DMS114 treated with DMSO at 0.1 percent for 48 hours (cell line): ENCODE results near the gene HTR6.

ENCODE experiments used
- DNase-seq: peaks from one replicate; lab custom pipeline; 2025; ENCODE audit not compliant: unreplicated experiment; lab: John Stamatoyannopoulos, UW

HTR6 gene

DNA sequence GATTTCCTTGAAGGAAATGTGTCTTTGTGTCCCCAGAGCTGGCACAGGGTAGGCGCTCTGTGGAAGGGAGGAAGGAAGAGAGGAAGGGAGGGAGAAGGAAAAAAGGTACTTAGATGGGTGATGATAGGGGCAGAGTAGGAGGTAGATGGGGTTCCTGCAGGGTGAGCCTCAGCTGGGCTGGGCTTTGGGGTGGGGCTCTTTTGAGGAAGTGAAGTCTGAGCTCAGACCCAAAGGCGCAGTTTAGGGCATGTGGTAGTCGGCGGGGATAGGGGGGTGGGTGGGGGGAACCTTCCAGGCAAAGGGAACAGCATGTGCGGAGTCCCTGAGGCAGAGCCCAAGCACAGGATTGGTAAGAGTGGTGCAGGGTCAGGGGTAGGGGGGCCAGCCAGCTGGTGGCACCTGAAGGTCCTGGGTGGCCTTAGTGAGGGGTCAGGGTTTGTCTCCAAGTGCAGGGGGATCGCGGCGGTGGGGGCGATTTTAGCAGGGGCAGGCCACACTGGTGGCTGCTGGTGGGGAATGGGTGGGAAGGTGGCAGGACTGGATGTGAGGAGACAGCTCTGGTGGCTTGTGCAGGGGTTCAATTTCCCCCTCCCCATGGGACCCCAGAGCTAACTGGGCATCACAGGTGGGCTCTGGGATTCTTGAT is 8.4 kb upstream of the HTR6 start:
- DNase-seq, result no peak

DNA sequence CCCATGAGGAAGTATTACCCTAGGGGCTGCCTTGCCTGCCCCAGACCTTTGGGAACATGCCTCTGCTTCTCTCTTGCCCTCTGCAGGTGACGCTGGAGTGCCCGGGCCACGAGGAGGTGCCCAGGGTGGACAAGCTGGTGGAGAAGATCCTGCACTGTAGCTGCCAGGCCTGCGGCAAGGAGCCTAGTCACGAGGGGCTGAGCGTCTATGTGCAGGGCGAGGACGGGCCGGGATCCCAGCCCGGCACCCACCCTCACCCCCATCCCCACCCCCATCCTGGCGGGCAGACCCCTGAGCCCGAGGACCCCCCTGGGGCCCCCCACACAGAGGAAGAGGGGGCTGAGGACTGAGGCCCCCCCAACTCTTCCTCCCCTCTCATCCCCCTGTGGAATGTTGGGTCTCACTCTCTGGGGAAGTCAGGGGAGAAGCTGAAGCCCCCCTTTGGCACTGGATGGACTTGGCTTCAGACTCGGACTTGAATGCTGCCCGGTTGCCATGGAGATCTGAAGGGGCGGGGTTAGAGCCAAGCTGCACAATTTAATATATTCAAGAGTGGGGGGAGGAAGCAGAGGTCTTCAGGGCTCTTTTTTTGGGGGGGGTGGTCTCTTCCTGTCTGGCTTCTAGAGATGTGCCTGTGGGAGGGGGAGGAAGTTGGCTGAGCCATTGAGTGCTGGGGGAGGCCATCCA is 7.8 kb upstream of the HTR6 start:
- no peak for DNase-seq

DNA sequence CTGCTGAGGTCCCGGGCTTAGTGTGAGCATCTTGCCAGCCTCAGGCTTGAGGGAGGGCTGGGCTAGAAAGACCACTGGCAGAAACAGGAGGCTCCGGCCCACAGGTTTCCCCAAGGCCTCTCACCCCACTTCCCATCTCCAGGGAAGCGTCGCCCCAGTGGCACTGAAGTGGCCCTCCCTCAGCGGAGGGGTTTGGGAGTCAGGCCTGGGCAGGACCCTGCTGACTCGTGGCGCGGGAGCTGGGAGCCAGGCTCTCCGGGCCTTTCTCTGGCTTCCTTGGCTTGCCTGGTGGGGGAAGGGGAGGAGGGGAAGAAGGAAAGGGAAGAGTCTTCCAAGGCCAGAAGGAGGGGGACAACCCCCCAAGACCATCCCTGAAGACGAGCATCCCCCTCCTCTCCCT is 7.2 kb upstream of the HTR6 start:
- no peak for DNase-seq

DNA sequence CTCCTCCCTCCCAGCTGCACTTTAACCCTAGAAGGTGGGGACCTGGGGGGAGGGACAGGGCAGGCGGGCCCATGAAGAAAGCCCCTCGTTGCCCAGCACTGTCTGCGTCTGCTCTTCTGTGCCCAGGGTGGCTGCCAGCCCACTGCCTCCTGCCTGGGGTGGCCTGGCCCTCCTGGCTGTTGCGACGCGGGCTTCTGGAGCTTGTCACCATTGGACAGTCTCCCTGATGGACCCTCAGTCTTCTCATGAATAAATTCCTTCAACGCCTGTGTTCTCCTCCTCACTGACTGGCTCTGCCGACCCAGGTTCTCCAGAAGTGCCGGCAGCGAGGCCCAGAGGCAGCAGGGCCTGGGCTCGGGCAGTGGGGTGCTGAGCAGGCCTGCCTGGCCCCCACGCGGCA is 6.5 kb upstream of the HTR6 start:
- DNase-seq, result no peak

DNA sequence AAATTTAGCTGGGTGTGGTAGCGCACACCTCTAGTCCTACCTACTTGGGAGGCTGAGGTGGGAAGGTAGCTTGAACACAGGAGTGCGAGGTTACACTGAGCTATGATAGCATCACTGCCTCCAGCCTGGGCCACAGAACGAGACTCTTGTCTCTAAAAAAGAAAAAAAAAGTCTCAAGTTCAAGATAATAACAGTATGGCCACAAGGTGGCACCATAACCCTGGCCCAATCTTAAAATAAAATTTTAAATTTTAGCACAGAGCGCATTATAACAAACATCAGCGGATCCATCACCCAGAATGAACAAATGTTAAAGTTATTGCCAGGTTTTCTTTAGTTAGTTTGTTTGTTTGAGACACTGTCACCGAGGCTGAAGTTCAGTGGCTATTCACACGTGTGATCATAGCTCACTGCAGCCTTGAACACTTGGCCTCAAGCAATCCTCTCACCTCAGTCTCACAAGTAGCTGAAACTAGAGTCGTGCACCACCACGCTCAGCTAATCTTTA is 2.9 kb upstream of the HTR6 start:
- DNase-seq, result peak; percentile 61

DNA sequence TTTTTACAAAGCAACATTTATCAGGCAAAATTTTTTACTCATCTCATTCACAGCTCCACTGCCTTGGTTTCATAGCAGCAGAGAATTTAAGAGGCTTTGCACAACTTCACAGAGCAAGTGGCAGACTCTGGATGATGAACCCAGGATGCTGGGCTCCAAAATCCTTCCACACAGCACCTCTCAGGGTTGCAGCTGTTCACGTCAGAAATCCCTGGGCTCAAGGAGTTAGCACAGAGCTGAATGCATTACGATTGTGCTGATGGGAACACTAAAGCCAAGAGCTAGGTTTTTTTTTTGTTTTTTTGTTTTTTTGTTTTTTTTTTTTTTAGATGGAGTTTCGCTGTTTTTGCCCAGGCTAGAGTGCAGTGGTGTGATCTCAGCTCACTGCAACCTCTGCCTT is 2.4 kb upstream of the HTR6 start:
- no peak for DNase-seq

DNA sequence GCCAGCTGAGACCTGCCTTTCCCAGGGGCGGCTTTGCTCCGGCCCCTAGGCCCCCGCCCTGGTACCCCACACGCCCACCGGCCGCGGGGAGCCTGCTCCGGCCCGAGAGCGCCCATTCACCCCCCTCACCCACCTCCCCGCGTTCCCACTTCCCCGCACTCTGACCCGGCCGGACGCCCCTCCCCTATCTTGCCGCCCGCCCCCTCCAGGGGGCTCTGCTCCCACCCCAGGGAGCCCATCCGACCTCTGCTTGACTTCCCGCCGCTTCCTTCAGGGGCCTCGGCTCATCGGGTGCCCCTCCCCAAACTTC is 466 bp downstream of the HTR6 start:
- no peak for DNase-seq

DNA sequence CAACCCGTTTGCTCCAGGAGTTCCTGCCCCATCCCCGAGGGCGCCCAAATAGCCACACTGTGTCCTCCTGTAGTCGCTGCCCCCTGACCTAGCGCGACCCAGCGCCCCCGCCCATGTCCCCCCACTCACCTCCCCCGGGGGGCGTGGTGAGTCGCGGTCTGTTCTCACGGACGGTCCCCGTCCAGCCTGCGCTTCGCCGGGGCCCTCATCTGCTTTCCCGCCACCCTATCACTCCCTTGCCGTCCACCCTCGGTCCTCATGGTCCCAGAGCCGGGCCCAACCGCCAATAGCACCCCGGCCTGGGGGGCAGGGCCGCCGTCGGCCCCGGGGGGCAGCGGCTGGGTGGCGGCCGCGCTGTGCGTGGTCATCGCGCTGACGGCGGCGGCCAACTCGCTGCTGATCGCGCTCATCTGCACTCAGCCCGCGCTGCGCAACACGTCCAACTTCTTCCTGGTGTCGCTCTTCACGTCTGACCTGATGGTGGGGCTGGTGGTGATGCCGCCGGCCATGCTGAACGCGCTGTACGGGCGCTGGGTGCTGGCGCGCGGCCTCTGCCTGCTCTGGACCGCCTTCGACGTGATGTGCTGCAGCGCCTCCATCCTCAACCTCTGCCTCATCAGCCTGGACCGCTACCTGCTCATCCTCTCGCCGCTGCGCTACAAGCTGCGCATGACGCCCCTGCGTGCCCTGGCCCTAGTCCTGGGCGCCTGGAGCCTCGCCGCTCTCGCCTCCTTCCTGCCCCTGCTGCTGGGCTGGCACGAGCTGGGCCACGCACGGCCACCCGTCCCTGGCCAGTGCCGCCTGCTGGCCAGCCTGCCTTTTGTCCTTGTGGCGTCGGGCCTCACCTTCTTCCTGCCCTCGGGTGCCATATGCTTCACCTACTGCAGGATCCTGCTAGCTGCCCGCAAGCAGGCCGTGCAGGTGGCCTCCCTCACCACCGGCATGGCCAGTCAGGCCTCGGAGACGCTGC is 1.1 kb downstream of the HTR6 start:
- no peak for DNase-seq

DNA sequence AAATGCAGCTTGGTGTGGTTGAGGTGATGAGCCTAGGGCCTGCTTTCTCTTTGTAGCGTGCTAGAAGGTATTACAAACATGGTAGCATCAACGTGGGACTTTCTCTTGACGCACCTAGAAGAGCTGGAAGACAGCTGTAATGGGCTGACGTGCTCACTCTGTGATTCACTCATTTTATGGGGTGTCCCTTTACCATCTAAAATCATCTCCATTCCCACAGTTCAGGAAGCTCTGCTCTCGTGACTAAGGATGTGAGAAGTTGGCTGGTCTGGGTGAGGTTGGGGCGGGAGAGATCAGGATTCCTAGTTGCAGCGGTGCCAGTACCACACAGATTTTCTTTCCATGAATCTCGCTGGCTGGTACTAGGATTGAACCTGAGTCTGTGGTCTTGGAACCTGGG is 4.2 kb downstream of the HTR6 start:
- no peak for DNase-seq

DNA sequence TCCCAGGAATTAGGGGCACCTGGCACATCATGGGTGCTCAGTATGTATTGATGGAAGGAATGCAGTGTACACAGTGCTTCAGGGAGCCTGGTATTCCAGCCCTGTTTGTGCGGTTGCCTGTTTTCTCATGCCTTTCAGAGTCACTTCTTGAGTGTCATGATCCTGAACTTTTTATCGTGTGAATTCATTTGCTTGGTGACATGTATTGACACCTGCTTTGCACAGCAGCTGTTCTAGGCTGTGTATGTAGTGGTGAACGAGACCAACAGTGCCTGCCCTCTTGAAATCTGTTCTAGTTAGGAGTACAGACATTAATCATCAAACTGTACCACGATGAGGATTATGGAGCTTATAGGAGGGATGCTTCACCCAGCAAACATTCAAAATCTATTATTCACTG is 6.1 kb downstream of the HTR6 start:
- no peak for DNase-seq

DNA sequence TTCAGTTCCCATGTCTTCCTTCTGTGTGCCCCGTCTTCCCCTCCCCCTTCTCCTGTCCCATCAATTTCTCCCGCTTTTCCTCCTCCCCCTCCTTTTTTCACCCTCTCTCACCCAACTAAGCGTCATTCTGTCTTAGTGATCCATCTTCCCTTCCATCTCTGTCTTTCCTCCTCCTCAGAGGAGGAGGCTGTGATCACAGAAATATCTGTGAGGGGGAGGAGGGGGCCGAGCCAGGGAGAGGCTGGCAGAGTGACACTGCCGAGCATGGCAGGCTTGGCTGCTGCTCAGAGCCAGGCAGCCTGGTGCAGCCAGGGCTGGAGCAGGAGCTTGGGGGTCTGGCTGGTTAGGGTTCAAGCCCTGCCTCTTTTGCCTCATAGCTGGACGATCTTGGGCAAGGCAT is 7.6 kb downstream of the HTR6 start:
- no peak for DNase-seq

DNA sequence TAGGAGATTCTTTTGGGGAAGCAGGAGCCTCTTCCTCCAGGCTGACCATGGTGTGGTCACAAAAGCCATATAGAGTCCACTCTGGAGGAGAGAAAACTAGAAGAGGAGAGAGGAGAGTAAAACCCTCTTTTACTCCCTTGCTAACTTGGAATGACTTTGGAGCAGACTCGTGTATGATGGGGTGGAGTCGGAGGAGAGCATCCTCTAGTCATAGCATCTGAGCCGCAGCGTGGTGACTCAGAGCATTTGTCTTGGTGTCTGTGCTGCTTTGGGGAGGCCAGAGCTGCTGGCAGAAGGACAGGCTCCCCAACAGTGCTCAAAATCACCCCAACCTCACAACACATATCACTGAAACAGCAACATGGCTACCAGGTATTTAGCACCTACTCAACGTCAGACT is 11.1 kb downstream of the HTR6 start:
- no peak for DNase-seq

DNA sequence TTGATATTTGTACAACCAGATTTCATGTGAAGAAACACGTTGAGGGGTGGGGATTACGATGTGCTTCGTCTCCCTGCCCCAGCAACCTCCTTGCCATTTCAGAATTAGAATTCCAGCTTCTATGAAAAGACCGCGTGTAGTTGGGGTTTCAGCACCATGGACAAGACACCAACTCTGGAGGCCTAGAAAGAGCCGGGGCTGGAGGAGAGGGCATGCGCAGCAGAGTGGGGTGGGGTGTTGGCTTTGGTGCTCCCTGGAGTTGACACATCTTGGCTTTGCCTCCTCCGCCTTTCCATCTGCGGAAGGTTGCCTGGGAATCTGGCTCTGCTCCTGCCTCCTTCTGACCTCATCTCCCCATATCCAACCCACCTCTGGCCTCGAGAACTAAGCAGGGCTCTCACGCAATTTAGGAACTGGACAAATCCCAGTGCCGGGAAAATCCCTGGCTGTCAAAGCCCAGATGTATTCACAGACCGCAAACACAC is 11.8 kb downstream of the HTR6 start:
- DNase-seq, result no peak

DNA sequence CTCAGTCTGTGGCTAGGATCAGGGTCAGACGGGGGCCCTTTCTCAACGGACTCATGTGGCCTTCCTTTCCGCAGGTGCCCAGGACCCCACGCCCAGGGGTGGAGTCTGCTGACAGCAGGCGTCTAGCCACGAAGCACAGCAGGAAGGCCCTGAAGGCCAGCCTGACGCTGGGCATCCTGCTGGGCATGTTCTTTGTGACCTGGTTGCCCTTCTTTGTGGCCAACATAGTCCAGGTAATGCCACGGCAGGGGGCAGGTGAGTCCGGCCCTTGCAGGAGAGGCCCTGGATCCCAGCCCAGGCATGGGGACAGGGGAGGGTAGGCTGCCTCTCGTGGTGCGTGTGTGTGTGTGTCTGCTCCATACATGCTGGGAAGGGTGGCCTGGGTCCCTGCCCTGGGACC is 13.8 kb downstream of the HTR6 start:
- DNase-seq, result no peak

DNA sequence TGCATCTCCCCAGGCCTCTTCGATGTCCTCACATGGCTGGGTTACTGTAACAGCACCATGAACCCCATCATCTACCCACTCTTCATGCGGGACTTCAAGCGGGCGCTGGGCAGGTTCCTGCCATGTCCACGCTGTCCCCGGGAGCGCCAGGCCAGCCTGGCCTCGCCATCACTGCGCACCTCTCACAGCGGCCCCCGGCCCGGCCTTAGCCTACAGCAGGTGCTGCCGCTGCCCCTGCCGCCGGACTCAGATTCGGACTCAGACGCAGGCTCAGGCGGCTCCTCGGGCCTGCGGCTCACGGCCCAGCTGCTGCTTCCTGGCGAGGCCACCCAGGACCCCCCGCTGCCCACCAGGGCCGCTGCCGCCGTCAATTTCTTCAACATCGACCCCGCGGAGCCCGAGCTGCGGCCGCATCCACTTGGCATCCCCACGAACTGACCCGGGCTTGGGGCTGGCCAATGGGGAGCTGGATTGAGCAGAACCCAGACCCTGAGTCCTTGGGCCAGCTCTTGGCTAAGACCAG is 14.3 kb downstream of the HTR6 start:
- DNase-seq, result no peak

DNA sequence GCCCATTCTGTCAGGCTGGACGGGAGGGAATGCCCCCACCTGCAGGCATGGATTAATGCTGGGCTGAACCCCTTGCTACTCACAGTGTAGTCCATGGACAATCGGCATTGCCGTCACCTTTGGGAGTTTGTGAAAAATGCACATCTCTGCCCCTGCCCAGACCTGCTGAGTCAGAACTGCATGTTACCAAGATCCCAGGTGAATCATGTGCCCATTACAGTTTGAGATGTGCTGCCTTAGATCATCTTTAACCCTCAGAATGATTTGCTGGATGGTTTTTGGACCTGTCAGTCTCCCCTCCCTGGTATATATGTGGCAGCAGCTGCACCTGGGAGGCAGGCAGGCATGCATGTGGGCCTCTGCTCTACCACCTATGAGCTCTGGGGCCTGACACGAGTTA is 15.0 kb downstream of the HTR6 start:
- no peak for DNase-seq

DNA sequence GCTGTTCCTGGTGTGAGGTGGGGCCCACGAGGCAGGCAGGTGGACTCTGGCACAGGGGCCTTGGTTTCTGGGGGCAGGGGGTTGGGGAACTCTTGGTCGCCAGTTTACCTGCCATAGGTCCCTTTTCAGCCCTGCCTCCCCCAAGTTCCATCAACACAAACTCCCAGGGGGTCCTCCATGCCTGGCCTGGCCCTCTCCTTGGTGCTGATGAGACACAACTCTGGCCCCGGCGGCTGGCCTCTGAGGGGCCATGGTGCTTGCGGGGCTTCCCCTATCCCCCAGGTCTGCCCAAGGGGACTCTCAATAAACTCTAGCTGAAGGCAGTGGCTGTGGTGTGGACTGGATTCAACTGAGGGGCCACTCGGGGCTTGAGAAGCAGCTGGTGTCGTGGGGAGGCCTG is 16.0 kb downstream of the HTR6 start:
- no peak for DNase-seq

DNA sequence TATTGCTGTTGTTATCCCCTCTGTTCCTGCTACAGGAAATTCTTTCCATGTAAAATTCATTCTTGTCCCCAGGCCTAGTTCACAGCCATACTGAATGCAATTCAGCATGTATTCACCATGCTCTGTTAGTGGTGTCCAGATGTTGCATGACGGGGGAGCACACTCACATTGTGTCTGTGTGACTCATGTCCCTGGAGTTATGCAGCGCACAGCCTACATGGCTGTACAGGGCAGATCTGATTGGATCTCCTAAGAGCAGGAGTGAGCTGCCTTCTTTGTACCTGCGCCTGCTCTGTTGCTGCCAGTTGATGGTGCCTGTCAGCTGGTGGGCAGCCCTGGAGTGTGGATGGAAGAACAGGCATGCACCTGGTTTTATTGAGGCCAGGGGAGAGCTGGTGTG is 17.6 kb downstream of the HTR6 start:
- DNase-seq, result no peak

DNA sequence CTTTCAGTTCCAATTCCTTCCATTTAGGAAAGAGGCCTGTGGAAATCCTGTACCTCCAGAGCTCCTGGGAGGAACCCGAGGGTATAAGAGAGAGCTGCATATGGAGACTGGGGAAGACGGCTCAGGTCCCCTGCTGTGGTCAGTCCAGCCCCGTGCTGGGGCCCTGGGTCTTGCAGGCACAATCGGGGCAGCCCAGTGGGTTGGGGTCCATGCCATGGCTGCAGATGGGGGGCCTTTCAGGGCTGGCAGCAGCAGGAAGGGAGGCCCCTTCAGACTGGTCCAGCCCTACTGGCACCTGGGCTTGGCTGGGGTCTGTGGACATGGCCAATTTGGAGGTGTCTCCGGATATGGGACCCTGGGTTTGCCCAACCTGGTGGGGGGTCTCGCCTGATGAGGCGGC is 18.2 kb downstream of the HTR6 start:
- DNase-seq, result no peak

DNA sequence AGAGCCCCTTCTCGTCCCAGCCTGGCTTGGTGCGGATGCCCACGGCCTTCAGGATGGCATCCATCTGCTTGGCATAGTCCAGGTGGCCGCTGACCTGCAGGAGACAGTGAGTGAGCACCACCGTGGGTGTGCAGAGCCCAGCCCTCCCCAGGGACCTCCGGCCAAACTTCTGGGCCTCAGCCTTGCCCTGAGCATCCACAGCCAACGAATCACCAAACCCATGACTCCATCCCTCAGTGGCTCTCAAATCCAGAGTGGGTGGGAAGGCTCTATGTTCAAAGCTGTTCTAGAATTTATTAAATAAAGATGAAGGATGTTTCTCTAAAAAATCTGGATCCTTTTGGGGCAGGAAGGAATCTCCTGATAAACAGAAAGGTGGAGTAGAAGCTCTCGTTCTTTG is 18.7 kb downstream of the HTR6 start:
- DNase-seq, result no peak

DNA sequence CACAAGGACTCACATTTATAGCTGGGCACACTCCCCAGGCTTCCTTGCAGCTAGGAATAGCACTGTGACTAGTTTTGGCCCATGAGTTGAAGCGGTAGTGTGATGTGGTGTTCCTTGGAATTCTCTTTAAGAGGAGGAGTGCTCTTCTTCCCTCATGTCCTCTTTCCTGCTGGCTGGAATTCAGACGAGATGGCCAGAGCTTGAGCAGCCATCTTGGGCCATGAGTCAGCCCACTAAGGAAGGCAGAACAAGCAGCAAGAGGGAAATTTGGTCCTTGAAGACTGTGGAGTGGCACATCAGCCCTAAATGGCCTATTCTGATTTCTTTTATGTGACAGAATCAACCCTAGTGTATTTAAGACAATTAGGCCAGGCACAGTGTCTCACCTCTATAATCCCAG is 20.0 kb downstream of the HTR6 start:
- DNase-seq, result no peak

DNA sequence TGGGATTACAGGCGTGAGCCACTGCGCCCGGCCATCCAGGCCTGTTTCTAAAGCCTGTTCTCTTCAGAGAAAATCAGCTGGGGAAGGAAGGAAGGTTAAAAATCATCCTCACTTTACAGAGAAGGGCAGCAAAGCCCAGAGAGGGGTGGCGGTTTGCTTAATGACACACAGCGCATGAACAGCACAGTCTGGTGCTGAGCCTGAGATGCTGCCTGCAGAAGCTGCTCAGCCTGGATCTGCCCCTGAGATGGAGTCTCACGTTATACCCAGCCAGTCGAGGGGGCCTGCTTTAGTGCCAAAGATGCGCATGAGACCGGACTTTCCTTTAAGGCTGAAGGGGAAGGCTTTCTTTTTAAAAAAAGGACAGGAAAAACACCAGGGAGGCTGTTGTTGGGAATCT is 21.3 kb downstream of the HTR6 start:
- DNase-seq, result no peak
